Activated CD4-positive, alpha-beta T cell treated with anti-CD3 and anti-CD28 coated beads, Interleukin-2, amount 50 U/mL, for 24 hours (primary cell): ENCODE results near the gene TTC7B.

ENCODE experiments used
- DNase-seq, 2 donors: peaks; one replicate each; pipeline ENCODE4 v3.0.0-alpha.2; 2020; ENCODE audit warnings: low read depth in 1 of 2, low spot score in 1 of 2

The TTC7B gene

GRCh38 chr14:90603336-90603735, 212.9 kb downstream of the TTC7B start:
- no peak for DNase-seq

GRCh38 chr14:90602088-90602687, 214.0 kb downstream of the TTC7B start:
- no peak for DNase-seq

GRCh38 chr14:90601563-90601962, 214.7 kb downstream of the TTC7B start:
- no peak for DNase-seq

- no peak for DNase-seq
Measured at GRCh38 chr14:90600619-90601018, 215.6 kb downstream of the TTC7B start.

- DNase-seq = no peak
Measured at GRCh38 chr14:90599748-90600507, 216.3 kb downstream of the TTC7B start.

GRCh38 chr14:90599339-90599738, 216.9 kb downstream of the TTC7B start:
- DNase-seq = no peak

- DNase-seq = no peak
Measured at GRCh38 chr14:90597961-90598360, 218.3 kb downstream of the TTC7B start.

GRCh38 chr14:90596733-90597132, 219.5 kb downstream of the TTC7B start:
- DNase-seq = no peak

GRCh38 chr14:90593254-90594040, 222.8 kb downstream of the TTC7B start:
- no peak for DNase-seq

GRCh38 chr14:90592655-90593054, 223.6 kb downstream of the TTC7B start:
- no peak for DNase-seq

- DNase-seq = no peak
Measured at GRCh38 chr14:90587918-90588317, 228.3 kb downstream of the TTC7B start.

GRCh38 chr14:90587252-90587910, 228.8 kb downstream of the TTC7B start:
- DNase-seq = no peak

GRCh38 chr14:90585106-90585505, 231.1 kb downstream of the TTC7B start:
- no peak for DNase-seq

GRCh38 chr14:90583916-90584605, 232.2 kb downstream of the TTC7B start:
- no peak for DNase-seq

- DNase-seq = no peak
Measured at GRCh38 chr14:90583427-90583826, 232.8 kb downstream of the TTC7B start.

GRCh38 chr14:90582166-90582565, 234.1 kb downstream of the TTC7B start:
- DNase-seq = no peak

- no peak for DNase-seq
Measured at GRCh38 chr14:90581745-90582144, 234.5 kb downstream of the TTC7B start.

- no peak for DNase-seq
Measured at GRCh38 chr14:90580377-90581335, 235.6 kb downstream of the TTC7B start.

- no peak for DNase-seq
Measured at GRCh38 chr14:90579816-90580215, 236.4 kb downstream of the TTC7B start.

GRCh38 chr14:90579088-90579487, 237.1 kb downstream of the TTC7B start:
- no peak for DNase-seq
